PC-9 (cell line): ENCODE data around the gene EXOSC6. TPM values are rescaled to one million over a fixed set of nuclear protein-coding genes. Genes with fewer than 3 reads are reported as not detected.

ENCODE experiments used
- BruUV-seq: library from RNA; stranded (reverse); fragments of 400-500 nt; replicated peaks from 2 replicates; lab custom pipeline; 2021; lab: Mats Ljungman, UMichigan
- CTCF ChIA-PET: fragments of 300-600 bp; sonication (Branson Sonifier 250); formaldehyde crosslinking; loops from one replicate; lab custom pipeline; 2022; ENCODE audit warnings: antibody characterized with exemption; lab: Charles Lee
- POLR2A ChIA-PET: fragments of 300-600 bp; sonication (Branson Sonifier 250); formaldehyde crosslinking; loops from one replicate; lab custom pipeline; 2022; ENCODE audit warnings: antibody characterized with exemption; ENCODE audit not compliant: unreplicated experiment; lab: Charles Lee
- DNase-seq, 2 experiments: peaks; one replicate each; pipeline versions ENCODE4 v3.0.0 to v3.0.0-alpha.2; 2015 to 2022; ENCODE audit warnings: mixed read lengths in 1 of 2
- H2AFZ ChIP-seq: fragments of 200-600 bp; sonication (generic); 2 replicates; pipeline ENCODE4 v1.8.1; 2017; ENCODE audit warnings: antibody characterized with exemption
- H3F3A ChIP-seq: fragments of 200-600 bp; sonication (generic); 2 replicates; pipeline ENCODE4 v1.8.1; 2017; ENCODE audit warnings: antibody characterized with exemption, mild to moderate bottlenecking, low read depth; ENCODE audit not compliant: insufficient read depth
- H3K27ac ChIP-seq: fragments of 200-600 bp; sonication (generic); 2 replicates; pipeline ENCODE4 v1.6.1; 2016; ENCODE audit warnings: mixed run types
- H3K27me3 ChIP-seq: fragments of 200-600 bp; sonication (generic); 2 replicates; pipeline ENCODE4 v1.6.1; 2016; ENCODE audit warnings: low read depth, mixed run types; ENCODE audit not compliant: insufficient read depth
- H3K36me3 ChIP-seq: fragments of 200-600 bp; sonication (generic); 2 replicates; pipeline ENCODE4 v1.6.1; 2016; ENCODE audit warnings: low read depth, mixed run types
- H3K4me1 ChIP-seq: fragments of 200-600 bp; sonication (generic); replicated peaks from 2 replicates; pipeline ENCODE4 v1.6.1; 2016; ENCODE audit warnings: mixed run types; ENCODE audit not compliant: insufficient read depth
- H3K4me2 ChIP-seq: fragments of 200-600 bp; sonication (generic); 2 replicates; pipeline ENCODE4 v1.6.1; 2017; ENCODE audit warnings: mixed run types
- H3K4me3 ChIP-seq: fragments of 200-600 bp; sonication (generic); 2 replicates; pipeline ENCODE4 v1.6.1; 2016; ENCODE audit warnings: mixed run types
- H3K79me2 ChIP-seq: fragments of 200-600 bp; sonication (generic); 2 replicates; pipeline ENCODE4 v1.6.1; 2017; ENCODE audit warnings: low read depth, mixed run types
- H3K9me2 ChIP-seq: fragments of 200-600 bp; sonication (generic); 2 replicates; pipeline ENCODE4 v1.8.1; 2017; ENCODE audit warnings: mild to moderate bottlenecking; ENCODE audit not compliant: insufficient read depth
- H3K9me3 ChIP-seq: fragments of 200-600 bp; sonication (generic); 2 replicates; pipeline ENCODE4 v1.8.1; 2016; ENCODE audit warnings: low read depth; ENCODE audit not compliant: insufficient read depth
- H4K20me1 ChIP-seq: fragments of 200-600 bp; sonication (generic); 2 replicates; pipeline ENCODE4 v1.8.1; 2017; ENCODE audit not compliant: insufficient read depth
- EZH2 ChIP-seq: fragments of 200-600 bp; sonication (generic); IDR thresholded peaks from 2 replicates; pipeline ENCODE4 v1.8.0; 2017; ENCODE audit warnings: antibody characterized with exemption, low read depth
- intact Hi-C: fragments of 100-400 bp; cut with micrococcal nuclease; formaldehyde crosslinking; loops from one replicate; pipeline ENCODE4 v1.10.0; 2022; ENCODE audit not compliant: unreplicated experiment
- total RNA-seq: library from RNA; stranded (reverse); gene quantifications from 2 replicates; pipeline ENCODE4 v1.2.3, GENCODE V29; 2021
- TF ChIP-seq, protein P1 (sequence below): fragments of 200-600 bp; sonication (generic); conservative IDR thresholded peaks from 2 replicates; pipeline ENCODE4 v1.6.1; 2017; ENCODE audit warnings: mixed run types, antibody characterized with exemption, mild to moderate bottlenecking, moderate library complexity

EXOSC6 gene
- total RNA-seq, 1 experiment from 2014 or later = 16.5 TPM

DNA sequence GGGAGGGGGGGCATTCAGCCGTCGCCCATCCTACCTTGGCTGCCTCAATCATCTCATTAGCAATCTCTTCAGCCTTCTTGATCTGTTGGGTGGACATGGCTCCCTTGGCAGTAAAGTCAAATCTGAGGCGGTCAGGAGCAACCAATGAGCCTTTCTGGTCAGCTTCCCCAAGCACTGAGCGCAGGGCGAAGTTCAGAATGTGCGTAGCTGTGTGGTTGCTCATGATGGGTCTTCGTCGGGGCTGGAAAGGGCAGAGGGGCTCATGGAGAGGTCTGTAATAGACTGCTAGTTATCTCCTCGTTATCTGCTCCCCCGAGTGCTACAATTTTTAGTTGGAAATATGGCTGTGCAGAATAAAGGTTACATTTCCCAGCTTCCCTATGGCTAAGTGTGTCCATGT, 7.2 kb upstream of the EXOSC6 start:
- no peak for DNase-seq
- H3K36me3 ChIP-seq = peaks cover 54% of the 10 kb centered on the region
- intact Hi-C loops = no loop called here
- no TSS peak for BruUV-seq
- TF ChIP-seq EZH2 = no peak
- TF ChIP-seq, protein P1, sequence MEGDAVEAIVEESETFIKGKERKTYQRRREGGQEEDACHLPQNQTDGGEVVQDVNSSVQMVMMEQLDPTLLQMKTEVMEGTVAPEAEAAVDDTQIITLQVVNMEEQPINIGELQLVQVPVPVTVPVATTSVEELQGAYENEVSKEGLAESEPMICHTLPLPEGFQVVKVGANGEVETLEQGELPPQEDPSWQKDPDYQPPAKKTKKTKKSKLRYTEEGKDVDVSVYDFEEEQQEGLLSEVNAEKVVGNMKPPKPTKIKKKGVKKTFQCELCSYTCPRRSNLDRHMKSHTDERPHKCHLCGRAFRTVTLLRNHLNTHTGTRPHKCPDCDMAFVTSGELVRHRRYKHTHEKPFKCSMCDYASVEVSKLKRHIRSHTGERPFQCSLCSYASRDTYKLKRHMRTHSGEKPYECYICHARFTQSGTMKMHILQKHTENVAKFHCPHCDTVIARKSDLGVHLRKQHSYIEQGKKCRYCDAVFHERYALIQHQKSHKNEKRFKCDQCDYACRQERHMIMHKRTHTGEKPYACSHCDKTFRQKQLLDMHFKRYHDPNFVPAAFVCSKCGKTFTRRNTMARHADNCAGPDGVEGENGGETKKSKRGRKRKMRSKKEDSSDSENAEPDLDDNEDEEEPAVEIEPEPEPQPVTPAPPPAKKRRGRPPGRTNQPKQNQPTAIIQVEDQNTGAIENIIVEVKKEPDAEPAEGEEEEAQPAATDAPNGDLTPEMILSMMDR = no peak
- H3K9me2 ChIP-seq = no peaks in the 10 kb centered on the region
- H3K79me2 ChIP-seq = no peaks in the 10 kb centered on the region; the same call in 1 of the 2 replicates
- no peak overlapping the region for H3K4me2 ChIP-seq
- H3K27me3 ChIP-seq = no peaks in the 10 kb centered on the region
- CTCF ChIA-PET = interaction anchor here (0.6 kb wide), 1 partner anchor 104 kb away, joined by 3 read pairs; no protein-coding TSS in a partner anchor
- no peak overlapping the region for H2AFZ ChIP-seq
- H3K4me1 ChIP-seq = no peaks in the 10 kb centered on the region
- no peaks in the 10 kb centered on the region for H3K9me3 ChIP-seq
- H3F3A ChIP-seq = peaks cover 46% of the 10 kb centered on the region
- H4K20me1 ChIP-seq = peaks cover 81% of the 10 kb centered on the region
- POLR2A ChIA-PET = no interaction called here
- no peak overlapping the region for H3K27ac ChIP-seq
- H3K4me3 ChIP-seq = no peak overlapping the region

DNA sequence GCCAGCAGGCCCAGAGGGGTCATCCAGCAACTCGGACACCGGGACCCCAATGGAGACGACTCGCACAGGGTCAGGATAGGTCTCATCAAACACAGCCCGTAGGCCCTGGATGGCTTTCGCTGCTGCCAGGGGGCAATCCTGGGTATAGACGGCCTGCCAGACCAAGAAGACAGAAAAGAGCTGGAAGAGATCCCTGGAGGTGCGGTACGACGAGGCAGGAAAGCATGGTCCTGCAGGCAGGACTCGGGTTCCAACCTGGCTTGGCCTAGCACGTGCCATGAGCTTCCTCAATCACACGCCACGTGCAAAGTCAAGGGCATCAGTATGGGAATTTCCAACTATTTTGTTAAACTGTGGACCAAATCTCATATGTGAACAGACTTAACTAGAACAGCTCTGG, 6.3 kb upstream of the EXOSC6 start:
- peaks cover 56% of the 10 kb centered on the region for H3K36me3 ChIP-seq
- no peak overlapping the region for H3K4me2 ChIP-seq
- no peaks in the 10 kb centered on the region for H3K9me2 ChIP-seq
- H3F3A ChIP-seq = peaks cover 51% of the 10 kb centered on the region
- H3K27ac ChIP-seq = no peak overlapping the region
- H3K79me2 ChIP-seq = no peaks in the 10 kb centered on the region; the same call in 1 of the 2 replicates
- H3K4me3 ChIP-seq = no peak overlapping the region
- intact Hi-C loops = no loop called here
- no TSS peak for BruUV-seq
- no peaks in the 10 kb centered on the region for H3K27me3 ChIP-seq
- no peaks in the 10 kb centered on the region for H3K9me3 ChIP-seq
- ChIA-PET POLR2A (no interaction called here), CTCF (no interaction called here)
- TF ChIP-seq, protein P1 = no peak
- no peak for TF ChIP-seq EZH2
- no peak overlapping the region for H2AFZ ChIP-seq
- peaks cover 82% of the 10 kb centered on the region for H4K20me1 ChIP-seq
- H3K4me1 ChIP-seq = no peaks in the 10 kb centered on the region
- DNase-seq = no peak

DNA sequence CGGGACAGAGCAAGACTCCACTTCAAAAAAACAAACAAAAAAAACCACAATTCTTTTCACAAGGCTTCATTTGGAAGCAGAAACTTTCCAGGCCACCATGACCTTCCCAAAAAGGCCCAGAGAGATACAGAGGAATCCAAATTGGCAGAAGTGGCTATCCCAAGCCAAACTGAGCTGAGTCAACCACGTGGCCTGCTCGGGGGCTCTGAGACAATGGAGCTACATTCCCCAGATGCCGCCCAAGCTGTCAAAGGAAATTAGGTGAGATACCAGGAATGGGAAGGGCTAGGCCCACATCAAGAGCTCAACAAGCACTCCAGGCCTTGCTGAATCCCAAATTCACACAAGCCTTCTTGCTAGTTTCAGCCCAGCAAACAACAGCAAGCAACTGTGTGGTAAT, 5.7 kb upstream of the EXOSC6 start:
- no peak overlapping the region for H3K27ac ChIP-seq
- peaks cover 83% of the 10 kb centered on the region for H4K20me1 ChIP-seq
- peaks cover 54% of the 10 kb centered on the region for H3K36me3 ChIP-seq
- intact Hi-C loops = no loop called here
- no peak overlapping the region for H3K4me3 ChIP-seq
- peaks cover 57% of the 10 kb centered on the region for H3F3A ChIP-seq
- H3K9me2 ChIP-seq = no peaks in the 10 kb centered on the region
- no peaks in the 10 kb centered on the region for H3K4me1 ChIP-seq
- no peaks in the 10 kb centered on the region; the same call in 1 of the 2 replicates for H3K79me2 ChIP-seq
- H2AFZ ChIP-seq = no peak overlapping the region
- ChIA-PET POLR2A (no interaction called here), CTCF (no interaction called here)
- H3K27me3 ChIP-seq = no peaks in the 10 kb centered on the region
- TF ChIP-seq EZH2 = no peak
- TF ChIP-seq, protein P1 = no peak
- BruUV-seq = no TSS peak
- no peak for DNase-seq
- no peaks in the 10 kb centered on the region for H3K9me3 ChIP-seq
- no peak overlapping the region for H3K4me2 ChIP-seq
